WTC11 (cell line): ENCODE data around the gene ZNF236. TPM values are rescaled to one million over a fixed set of nuclear protein-coding genes. Genes with fewer than 3 reads are reported as not detected.

ENCODE experiments used
- ATAC-seq: fragments of 200-7000 bp; cut with Tn5 transposase; 2 replicates; pipeline ENCODE4 v1.10.0; 2021; ENCODE audit warnings: mild to moderate bottlenecking, moderate library complexity
- CTCF ChIA-PET: fragments of 300-600 bp; sonication (Branson Sonifier 250); formaldehyde crosslinking; loops from one replicate; lab custom pipeline; 2021; ENCODE audit warnings: antibody characterized with exemption; lab: Charles Lee
- POLR2A ChIA-PET: fragments of 350-600 bp; sonication (Branson Sonifier 250); formaldehyde crosslinking; loops from one replicate; lab custom pipeline; 2021; ENCODE audit warnings: antibody characterized with exemption; lab: Charles Lee
- DNase-seq: peaks from one replicate; pipeline ENCODE4 v3.0.0; 2021; ENCODE audit warnings: low spot score
- H3K27ac Mint-ChIP-seq: 2 replicates; pipeline ENCODE4 v1.8.0; 2021; ENCODE audit warnings: mixed read lengths
- H3K27me3 Mint-ChIP-seq: 2 replicates; pipeline ENCODE4 v1.8.0; 2021; ENCODE audit warnings: low read depth, mild to moderate bottlenecking, moderate library complexity, mixed read lengths
- H3K36me3 Mint-ChIP-seq: 2 replicates; pipeline ENCODE4 v1.8.0; 2021; ENCODE audit warnings: mixed read lengths
- H3K4me1 Mint-ChIP-seq: 2 replicates; pipeline ENCODE4 v1.8.0; 2022; ENCODE audit warnings: mixed read lengths
- H3K4me3 Mint-ChIP-seq: 2 replicates; pipeline ENCODE4 v1.8.0; 2021; ENCODE audit warnings: mild to moderate bottlenecking, moderate library complexity, mixed read lengths
- H3K9me3 Mint-ChIP-seq: 2 replicates; pipeline ENCODE4 v1.8.0; 2021; ENCODE audit warnings: mixed read lengths
- FOXJ3 ChIP-seq: sonication (generic); formaldehyde crosslinking; IDR thresholded peaks from 2 replicates; pipeline ENCODE4 v1.9.0; 2021; ENCODE audit warnings: missing genetic modification reagents, mild to moderate bottlenecking, borderline replicate concordance
- MXD4 ChIP-seq: fragments of 250-450 bp; sonication (Bioruptor Pico); IDR thresholded peaks from 2 replicates; pipeline ENCODE4 v1.8.0; 2021; ENCODE audit warnings: mild to moderate bottlenecking, moderate library complexity, borderline replicate concordance
- STAT6 ChIP-seq: sonication (generic); formaldehyde crosslinking; conservative IDR thresholded peaks from 2 replicates; pipeline ENCODE4 v1.8.1; 2023; ENCODE audit warnings: mild to moderate bottlenecking, low read depth, missing genetic modification reagents, moderate library complexity
- USF1 ChIP-seq: sonication (generic); formaldehyde crosslinking; IDR thresholded peaks from 2 replicates; pipeline ENCODE4 v1.8.0; 2022; ENCODE audit warnings: mild to moderate bottlenecking, missing genetic modification reagents
- total RNA-seq: library from RNA; stranded (reverse); gene quantifications from 3 replicates; pipeline ENCODE4 v1.2.3, GENCODE V29; 2021
- TF ChIP-seq, protein P1 (sequence below): sonication (generic); formaldehyde crosslinking; IDR thresholded peaks from 2 replicates; pipeline ENCODE4 v1.8.0; 2023; ENCODE audit warnings: missing genetic modification reagents
- TF ChIP-seq, protein P2 (sequence below): sonication (generic); formaldehyde crosslinking; IDR thresholded peaks from 2 replicates; pipeline ENCODE4 v1.8.1; 2022; ENCODE audit warnings: low read depth, mild to moderate bottlenecking, moderate library complexity, missing genetic modification reagents, borderline replicate concordance
- TF ChIP-seq, protein P3 (sequence below): sonication (generic); formaldehyde crosslinking; IDR thresholded peaks from 2 replicates; pipeline ENCODE4 v1.8.1; 2022; ENCODE audit warnings: mild to moderate bottlenecking, missing genetic modification reagents, moderate library complexity, borderline replicate concordance
- TF ChIP-seq, protein P4 (sequence below): sonication (generic); formaldehyde crosslinking; IDR thresholded peaks from 2 replicates; pipeline ENCODE4 v1.8.1; 2023; ENCODE audit warnings: mild to moderate bottlenecking, missing genetic modification reagents, moderate library complexity
- TF ChIP-seq, protein P5 (sequence below): sonication (generic); formaldehyde crosslinking; IDR thresholded peaks from 2 replicates; pipeline ENCODE4 v1.8.1; 2023; ENCODE audit warnings: mild to moderate bottlenecking, missing genetic modification reagents

Gene ZNF236
- total RNA-seq, 1 experiment from 2014 or later, result 19.9 TPM

GRCh38 chr18:76783786-76784484, 38.4 kb upstream of the ZNF236 start:
- H3K36me3 Mint-ChIP-seq, result peaks cover 8% of the 10 kb centered on the region; the same call in 1 of the 2 replicates
- no peak for ATAC-seq
- H3K4me3 Mint-ChIP-seq, result no peak overlapping the region
- TF ChIP-seq, protein P1, sequence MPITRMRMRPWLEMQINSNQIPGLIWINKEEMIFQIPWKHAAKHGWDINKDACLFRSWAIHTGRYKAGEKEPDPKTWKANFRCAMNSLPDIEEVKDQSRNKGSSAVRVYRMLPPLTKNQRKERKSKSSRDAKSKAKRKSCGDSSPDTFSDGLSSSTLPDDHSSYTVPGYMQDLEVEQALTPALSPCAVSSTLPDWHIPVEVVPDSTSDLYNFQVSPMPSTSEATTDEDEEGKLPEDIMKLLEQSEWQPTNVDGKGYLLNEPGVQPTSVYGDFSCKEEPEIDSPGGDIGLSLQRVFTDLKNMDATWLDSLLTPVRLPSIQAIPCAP (CRISPR knock-in tag), result no peak
- TF ChIP-seq STAT6 (CRISPR knock-in tag), result no peak
- TF ChIP-seq, protein P2, sequence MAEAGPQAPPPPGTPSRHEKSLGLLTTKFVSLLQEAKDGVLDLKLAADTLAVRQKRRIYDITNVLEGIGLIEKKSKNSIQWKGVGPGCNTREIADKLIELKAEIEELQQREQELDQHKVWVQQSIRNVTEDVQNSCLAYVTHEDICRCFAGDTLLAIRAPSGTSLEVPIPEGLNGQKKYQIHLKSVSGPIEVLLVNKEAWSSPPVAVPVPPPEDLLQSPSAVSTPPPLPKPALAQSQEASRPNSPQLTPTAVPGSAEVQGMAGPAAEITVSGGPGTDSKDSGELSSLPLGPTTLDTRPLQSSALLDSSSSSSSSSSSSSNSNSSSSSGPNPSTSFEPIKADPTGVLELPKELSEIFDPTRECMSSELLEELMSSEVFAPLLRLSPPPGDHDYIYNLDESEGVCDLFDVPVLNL (CRISPR knock-in tag), result no peak
- TF ChIP-seq, protein P3, sequence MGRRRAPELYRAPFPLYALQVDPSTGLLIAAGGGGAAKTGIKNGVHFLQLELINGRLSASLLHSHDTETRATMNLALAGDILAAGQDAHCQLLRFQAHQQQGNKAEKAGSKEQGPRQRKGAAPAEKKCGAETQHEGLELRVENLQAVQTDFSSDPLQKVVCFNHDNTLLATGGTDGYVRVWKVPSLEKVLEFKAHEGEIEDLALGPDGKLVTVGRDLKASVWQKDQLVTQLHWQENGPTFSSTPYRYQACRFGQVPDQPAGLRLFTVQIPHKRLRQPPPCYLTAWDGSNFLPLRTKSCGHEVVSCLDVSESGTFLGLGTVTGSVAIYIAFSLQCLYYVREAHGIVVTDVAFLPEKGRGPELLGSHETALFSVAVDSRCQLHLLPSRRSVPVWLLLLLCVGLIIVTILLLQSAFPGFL, result no peak
- TF ChIP-seq, protein P4, sequence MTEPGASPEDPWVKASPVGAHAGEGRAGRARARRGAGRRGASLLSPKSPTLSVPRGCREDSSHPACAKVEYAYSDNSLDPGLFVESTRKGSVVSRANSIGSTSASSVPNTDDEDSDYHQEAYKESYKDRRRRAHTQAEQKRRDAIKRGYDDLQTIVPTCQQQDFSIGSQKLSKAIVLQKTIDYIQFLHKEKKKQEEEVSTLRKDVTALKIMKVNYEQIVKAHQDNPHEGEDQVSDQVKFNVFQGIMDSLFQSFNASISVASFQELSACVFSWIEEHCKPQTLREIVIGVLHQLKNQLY (CRISPR knock-in tag), result no peak
- no peaks in the 10 kb centered on the region for H3K27me3 Mint-ChIP-seq
- no peak overlapping the region for H3K27ac Mint-ChIP-seq
- H3K4me1 Mint-ChIP-seq, result peaks cover 9% of the 10 kb centered on the region
- peaks cover 10% of the 10 kb centered on the region for H3K9me3 Mint-ChIP-seq
- DNase-seq, result no peak
- ChIA-PET CTCF (no interaction called here), POLR2A (no interaction called here)

DNA sequence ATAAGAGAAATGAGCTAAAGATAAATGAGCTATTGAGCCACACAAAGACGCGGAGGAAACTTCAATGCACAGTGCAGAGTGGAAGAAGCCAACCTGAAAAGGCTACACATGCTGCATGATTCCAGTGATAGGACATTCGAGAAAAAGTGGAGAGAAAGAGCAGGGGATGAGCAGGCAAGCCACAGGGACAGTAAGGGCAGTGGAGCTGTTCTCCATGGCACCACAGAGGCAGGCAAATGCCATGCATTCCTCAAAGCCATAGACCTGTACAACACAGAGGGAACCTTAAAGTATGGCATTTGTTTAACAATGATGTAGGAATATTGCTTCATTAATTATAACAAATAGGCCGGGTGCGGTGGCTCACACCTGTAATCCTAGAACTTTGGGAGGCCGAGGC, 36.5 kb upstream of the ZNF236 start:
- no peak overlapping the region for H3K4me3 Mint-ChIP-seq
- H3K4me1 Mint-ChIP-seq, result peaks cover 9% of the 10 kb centered on the region
- H3K36me3 Mint-ChIP-seq, result peaks cover 17% of the 10 kb centered on the region
- peaks cover 19% of the 10 kb centered on the region for H3K9me3 Mint-ChIP-seq
- DNase-seq (no peak), ATAC-seq (0 out of 2 replicates have a peak, but pooled peaks have one; percentile 38)
- POLR2A ChIA-PET, result no interaction called here
- no peaks in the 10 kb centered on the region for H3K27me3 Mint-ChIP-seq
- CTCF ChIA-PET, result no interaction called here
- TF ChIP-seq MXD4, result no peak
- TF ChIP-seq, protein P5, sequence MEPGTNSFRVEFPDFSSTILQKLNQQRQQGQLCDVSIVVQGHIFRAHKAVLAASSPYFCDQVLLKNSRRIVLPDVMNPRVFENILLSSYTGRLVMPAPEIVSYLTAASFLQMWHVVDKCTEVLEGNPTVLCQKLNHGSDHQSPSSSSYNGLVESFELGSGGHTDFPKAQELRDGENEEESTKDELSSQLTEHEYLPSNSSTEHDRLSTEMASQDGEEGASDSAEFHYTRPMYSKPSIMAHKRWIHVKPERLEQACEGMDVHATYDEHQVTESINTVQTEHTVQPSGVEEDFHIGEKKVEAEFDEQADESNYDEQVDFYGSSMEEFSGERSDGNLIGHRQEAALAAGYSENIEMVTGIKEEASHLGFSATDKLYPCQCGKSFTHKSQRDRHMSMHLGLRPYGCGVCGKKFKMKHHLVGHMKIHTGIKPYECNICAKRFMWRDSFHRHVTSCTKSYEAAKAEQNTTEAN (CRISPR knock-in tag), result no peak
- TF ChIP-seq, protein P2 (CRISPR knock-in tag), result no peak
- TF ChIP-seq USF1 (CRISPR knock-in tag), result no peak
- TF ChIP-seq FOXJ3 (CRISPR knock-in tag), result no peak
- no peak overlapping the region for H3K27ac Mint-ChIP-seq
